NCI-H187 (cell line): ENCODE measurements around the gene GFI1B.
"Not testable (repeated sequence)": the region's sequence is repeated elsewhere in the genome, so short reads cannot be mapped to it uniquely, and the experiment has no call there.

ENCODE experiments used
- DNase-seq, 2 experiments: peaks; one replicate each; lab custom pipeline; 2025; lab: John Stamatoyannopoulos, UW

Gene GFI1B

GRCh38 chr9:132969783-132970182, 8.7 kb upstream of the GFI1B start:
- no peak for DNase-seq

GRCh38 chr9:132970324-132971062, 8.0 kb upstream of the GFI1B start:
- no peak for DNase-seq

GRCh38 chr9:132973166-132973565, 5.3 kb upstream of the GFI1B start:
- DNase-seq, result no peak

GRCh38 chr9:132973713-132974112, 4.8 kb upstream of the GFI1B start:
- DNase-seq, result no peak

GRCh38 chr9:132975961-132976360, 2.5 kb upstream of the GFI1B start:
- no peak for DNase-seq

- no peak for DNase-seq
Measured at GRCh38 chr9:132976571-132976970, 1.9 kb upstream of the GFI1B start.

GRCh38 chr9:132978112-132978450, 413 bp upstream of the GFI1B start:
- no peak for DNase-seq

GRCh38 chr9:132980157-132980556, 1.7 kb downstream of the GFI1B start:
- no peak for DNase-seq

- no peak for DNase-seq
Measured at GRCh38 chr9:132982458-132982857, 4.0 kb downstream of the GFI1B start.

- no peak for DNase-seq
Measured at GRCh38 chr9:132983491-132984201, 5.2 kb downstream of the GFI1B start.

GRCh38 chr9:132984202-132985070, 5.9 kb downstream of the GFI1B start:
- no peak for DNase-seq

GRCh38 chr9:132985071-132985350, 6.5 kb downstream of the GFI1B start:
- DNase-seq, result no peak

- DNase-seq, result no peak
Measured at GRCh38 chr9:132985489-132985888, 7.0 kb downstream of the GFI1B start.

GRCh38 chr9:132986114-132986513, 7.6 kb downstream of the GFI1B start:
- DNase-seq, result no peak

- no peak for DNase-seq
Measured at GRCh38 chr9:132986640-132987620, 8.4 kb downstream of the GFI1B start.

GRCh38 chr9:132988244-132989013, 9.9 kb downstream of the GFI1B start:
- DNase-seq, result no peak

- DNase-seq, result no peak
Measured at GRCh38 chr9:132989014-132989310, 10.5 kb downstream of the GFI1B start.

- DNase-seq, result no peak
Measured at GRCh38 chr9:132989414-132989996, 11.0 kb downstream of the GFI1B start.

- DNase-seq, result not testable (repeated sequence)
Measured at GRCh38 chr9:132989998-132990557, 11.6 kb downstream of the GFI1B start.

- no peak for DNase-seq
Measured at GRCh38 chr9:132990781-132991180, 12.3 kb downstream of the GFI1B start.
